Measurements from ENCODE around the gene NCBP3.
"Not testable (repeated sequence)": the region's sequence is repeated elsewhere in the genome, so short reads cannot be mapped to it uniquely, and the experiment has no call there.

The NCBP3 gene

DNA sequence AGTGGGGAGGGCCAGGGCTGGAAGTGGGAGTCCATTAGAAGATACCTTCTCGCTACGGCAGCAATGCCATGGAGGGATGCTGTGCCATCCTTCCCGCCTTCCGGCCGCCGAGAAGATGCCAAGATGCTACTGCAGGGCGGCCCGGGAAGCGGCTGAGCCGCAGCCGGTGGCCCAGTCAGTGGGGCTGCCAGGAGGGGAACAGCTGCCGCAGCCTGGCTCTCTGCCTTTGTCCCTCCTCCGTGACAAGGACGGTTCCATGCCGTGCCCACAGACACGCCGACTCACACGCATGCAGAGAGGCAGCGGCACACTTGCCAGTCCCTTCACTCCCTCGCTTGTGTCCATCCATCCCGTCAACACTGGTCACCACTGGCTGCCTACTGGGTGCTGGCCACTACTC, 20.2 kb upstream of the NCBP3 start:
- Mint-ChIP-seq H3K36me3 (ENCODE audit: low read depth) (no peaks in the 10 kb centered on the region), H3K27me3 (no peaks in the 10 kb centered on the region), H3K27ac (no peak overlapping the region), H3K9me3 (no peaks in the 10 kb centered on the region), H3K4me1 (no peaks in the 10 kb centered on the region), H3K4me3 (no peak overlapping the region)
- ATAC-seq: no peak
- DNase-seq: no peak

DNA sequence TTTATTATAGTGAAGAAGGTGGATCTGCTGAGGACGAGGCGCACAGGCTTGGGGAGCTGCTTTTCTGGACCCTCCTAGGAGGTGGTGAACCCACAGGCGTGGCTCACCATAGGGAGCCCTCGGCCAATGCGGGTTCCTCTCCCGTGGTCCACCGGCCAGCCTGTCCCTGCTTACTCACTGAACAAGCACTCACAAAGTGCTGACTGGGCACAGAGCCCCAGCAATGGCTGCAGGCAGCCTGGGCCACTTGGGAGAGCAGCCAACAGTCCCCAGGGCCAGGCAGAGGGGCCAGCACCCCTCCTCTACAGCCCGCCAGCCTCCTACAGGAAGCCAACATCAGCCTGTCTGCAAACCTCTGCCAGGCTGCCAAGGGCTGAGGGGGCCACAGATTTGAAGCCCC, 19.1 kb upstream of the NCBP3 start:
- no peak for ATAC-seq
- no peak overlapping the region for H3K27ac Mint-ChIP-seq
- H3K27me3 Mint-ChIP-seq: no peaks in the 10 kb centered on the region
- no peaks in the 10 kb centered on the region for H3K9me3 Mint-ChIP-seq
- no peak overlapping the region for H3K4me3 Mint-ChIP-seq
- no peak for DNase-seq
- no peaks in the 10 kb centered on the region for H3K36me3 Mint-ChIP-seq (ENCODE audit: low read depth)
- H3K4me1 Mint-ChIP-seq: no peaks in the 10 kb centered on the region

DNA sequence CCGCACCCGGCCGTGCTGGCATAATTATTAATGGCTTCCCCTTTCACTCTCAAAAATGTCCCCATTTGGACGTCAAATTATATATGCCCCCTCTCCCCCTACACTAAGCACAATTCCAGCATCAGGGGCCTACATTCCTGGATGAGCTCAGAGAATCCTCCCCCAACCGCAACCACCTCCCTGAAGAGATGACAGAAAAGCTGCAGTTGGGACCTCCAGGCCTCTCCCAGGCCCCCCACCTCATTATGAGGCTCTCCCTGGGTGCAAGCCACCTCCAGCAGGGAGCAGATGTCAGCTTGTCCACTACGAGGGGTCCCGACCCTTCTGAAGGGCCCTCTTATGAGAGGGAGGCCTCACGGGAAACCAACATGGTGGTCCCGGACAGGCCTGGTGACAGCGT, 18.5 kb upstream of the NCBP3 start:
- Mint-ChIP-seq H3K36me3 (ENCODE audit: low read depth) (no peaks in the 10 kb centered on the region), H3K27ac (no peak overlapping the region), H3K4me1 (no peaks in the 10 kb centered on the region), H3K9me3 (no peaks in the 10 kb centered on the region), H3K4me3 (no peak overlapping the region), H3K27me3 (no peaks in the 10 kb centered on the region)
- no peak for ATAC-seq
- DNase-seq: no peak

DNA sequence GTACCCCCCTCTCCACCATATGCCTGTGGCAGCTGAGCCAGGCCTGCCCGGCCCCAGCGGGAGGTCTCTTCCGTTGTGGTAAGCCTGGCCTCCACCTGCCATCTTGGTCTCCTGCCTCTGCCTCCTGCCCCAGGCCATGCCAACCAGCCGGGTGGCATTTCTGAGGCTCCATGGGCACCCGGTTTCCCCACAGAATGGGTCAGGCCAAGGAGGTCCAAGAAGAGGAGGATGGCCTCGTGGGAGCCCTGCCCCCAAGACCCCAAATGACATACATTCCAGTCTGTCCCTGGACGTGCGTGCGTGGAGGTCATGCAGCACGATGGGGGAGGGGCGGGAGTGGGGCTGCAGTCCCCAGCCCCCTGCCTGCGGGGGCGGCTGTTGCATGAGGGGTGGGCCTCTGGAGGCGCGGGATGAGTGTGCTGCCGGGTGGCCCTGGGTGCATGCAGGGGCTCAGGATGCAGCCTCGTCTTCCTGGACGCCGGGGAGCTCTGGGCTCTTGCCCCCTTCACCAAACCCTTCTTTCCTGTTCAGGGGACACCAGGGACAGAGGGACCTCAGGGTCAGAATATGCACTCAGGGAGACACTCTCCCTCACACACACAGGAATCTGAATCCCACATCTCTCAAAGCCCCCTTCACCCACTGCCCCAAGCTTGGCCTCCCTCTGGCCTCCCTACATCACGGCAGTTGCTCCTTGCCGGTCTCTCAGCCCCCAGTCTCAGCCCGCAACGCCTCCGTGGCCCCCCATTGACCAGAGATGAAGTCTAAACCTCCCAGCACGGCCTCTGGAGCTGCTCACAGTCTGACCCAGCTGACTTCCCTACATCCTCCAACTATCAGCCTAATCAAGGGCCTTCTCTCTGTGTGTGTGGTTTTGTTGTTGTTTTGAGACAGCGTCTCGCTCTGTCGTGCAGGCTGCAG, 16.0 kb upstream of the NCBP3 start:
- Mint-ChIP-seq H3K4me1 (no peaks in the 10 kb centered on the region), H3K9me3 (no peaks in the 10 kb centered on the region), H3K36me3 (ENCODE audit: low read depth) (no peaks in the 10 kb centered on the region), H3K27me3 (no peaks in the 10 kb centered on the region), H3K27ac (no peak overlapping the region), H3K4me3 (no peak overlapping the region)
- DNase-seq (no peak), ATAC-seq (no peak)

DNA sequence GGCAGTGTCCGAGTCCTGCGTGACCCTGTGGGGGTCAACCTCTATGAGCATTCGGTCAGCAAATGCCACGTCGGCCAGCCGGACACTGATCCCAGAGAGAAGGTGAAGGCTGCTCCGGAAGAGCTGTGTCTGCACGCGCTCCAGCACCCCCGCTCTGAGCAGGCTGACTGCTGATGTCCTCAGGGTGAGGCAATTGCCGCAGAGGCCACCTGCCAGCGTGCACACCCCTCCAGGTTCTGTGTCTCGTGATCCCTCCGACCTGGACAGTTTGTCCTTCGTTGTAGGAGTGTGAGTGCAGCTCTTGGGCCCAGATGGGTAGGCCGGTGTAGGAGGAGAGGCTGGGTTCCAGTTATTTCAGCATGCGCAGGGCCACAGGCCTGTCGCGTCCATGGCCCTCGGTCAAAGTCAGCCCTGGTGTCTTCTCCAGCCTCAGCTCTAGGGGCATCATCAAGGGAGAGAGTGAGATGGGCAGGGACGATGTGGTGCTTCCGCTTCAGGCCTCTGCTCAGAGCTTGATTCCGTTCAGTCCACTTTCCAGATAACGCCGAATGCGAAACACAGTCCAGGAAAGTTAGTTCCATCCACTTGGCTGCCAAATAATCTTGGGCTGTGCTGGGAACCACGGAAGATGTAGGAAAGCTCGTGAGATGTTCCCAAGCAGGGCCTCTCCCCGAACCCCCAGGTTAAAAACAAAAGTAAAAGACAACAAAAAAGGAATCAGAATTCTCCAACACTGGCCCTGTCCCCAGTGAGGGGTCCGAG, 15.1 kb upstream of the NCBP3 start:
- Mint-ChIP-seq H3K4me3 (no peak overlapping the region), H3K9me3 (no peaks in the 10 kb centered on the region), H3K27ac (no peak overlapping the region), H3K4me1 (no peaks in the 10 kb centered on the region), H3K36me3 (ENCODE audit: low read depth) (no peaks in the 10 kb centered on the region), H3K27me3 (no peaks in the 10 kb centered on the region)
- no peak for ATAC-seq
- no peak for DNase-seq

DNA sequence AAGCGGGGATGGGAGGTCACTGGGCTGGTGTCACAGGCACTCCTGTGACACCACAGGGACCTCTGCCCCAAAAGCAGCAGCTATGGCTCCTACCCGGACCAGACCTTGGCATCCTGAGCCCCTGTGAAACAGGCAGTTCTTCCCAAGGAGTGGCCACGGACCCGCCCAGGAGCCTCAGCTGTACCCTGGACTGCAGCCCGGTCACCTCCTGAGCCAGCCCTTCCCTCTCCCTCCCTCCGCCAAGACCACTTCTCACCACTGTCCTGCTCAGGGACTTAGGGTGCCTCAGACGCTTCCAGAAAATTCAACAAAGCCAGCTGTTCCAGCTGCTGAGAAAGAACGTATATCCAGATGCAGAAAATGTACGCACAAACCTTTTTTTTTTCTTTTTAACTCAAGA, 13.9 kb upstream of the NCBP3 start:
- Mint-ChIP-seq H3K4me3 (no peak overlapping the region), H3K36me3 (ENCODE audit: low read depth) (no peaks in the 10 kb centered on the region), H3K27ac (no peak overlapping the region), H3K4me1 (no peaks in the 10 kb centered on the region), H3K27me3 (no peaks in the 10 kb centered on the region), H3K9me3 (no peaks in the 10 kb centered on the region)
- no peak for DNase-seq
- ATAC-seq: no peak

DNA sequence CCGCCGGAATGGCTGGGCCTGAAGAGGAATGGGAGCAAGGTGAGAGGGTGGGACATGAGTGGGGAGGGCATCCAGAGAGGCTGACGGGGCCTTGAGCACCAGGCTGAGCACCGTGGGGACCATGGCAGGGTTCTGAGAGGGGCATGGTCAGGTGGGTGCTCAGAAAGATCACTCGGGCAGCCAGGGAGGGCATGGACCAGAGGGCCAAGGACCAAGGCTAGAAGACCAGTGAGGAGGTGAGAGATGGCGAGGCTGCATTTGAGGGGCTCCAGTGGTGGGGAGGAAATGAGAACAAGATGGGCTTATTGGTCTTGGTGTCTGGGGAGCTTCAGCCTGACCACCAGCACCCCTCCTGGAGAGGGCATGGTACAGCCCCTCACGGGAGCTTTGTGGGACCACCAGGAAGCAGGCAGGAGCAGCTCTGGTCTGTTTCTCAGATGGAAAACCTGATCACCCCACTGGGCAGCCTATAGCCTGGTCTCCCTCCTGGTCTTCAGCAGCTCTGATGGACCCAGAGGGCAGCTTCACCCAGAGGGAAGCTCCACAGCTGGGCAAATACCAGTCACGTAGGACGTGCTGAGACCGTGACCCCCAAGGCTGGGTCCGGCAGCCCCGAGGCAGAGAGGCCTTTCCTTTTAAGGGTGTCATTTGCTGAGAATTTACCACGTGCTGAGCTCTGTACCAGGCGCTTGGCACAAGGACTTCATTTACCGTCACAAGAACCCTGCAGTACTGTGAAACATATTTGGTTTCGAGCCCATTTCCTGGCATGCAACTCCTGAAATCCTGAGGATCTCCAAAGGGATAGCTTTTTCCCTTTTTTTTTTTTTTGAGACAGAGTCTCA, 11.4 kb upstream of the NCBP3 start:
- Mint-ChIP-seq H3K9me3 (no peaks in the 10 kb centered on the region), H3K27me3 (no peaks in the 10 kb centered on the region), H3K27ac (no peak overlapping the region), H3K36me3 (ENCODE audit: low read depth) (no peaks in the 10 kb centered on the region), H3K4me3 (no peak overlapping the region), H3K4me1 (no peaks in the 10 kb centered on the region)
- no peak for ATAC-seq
- no peak for DNase-seq

DNA sequence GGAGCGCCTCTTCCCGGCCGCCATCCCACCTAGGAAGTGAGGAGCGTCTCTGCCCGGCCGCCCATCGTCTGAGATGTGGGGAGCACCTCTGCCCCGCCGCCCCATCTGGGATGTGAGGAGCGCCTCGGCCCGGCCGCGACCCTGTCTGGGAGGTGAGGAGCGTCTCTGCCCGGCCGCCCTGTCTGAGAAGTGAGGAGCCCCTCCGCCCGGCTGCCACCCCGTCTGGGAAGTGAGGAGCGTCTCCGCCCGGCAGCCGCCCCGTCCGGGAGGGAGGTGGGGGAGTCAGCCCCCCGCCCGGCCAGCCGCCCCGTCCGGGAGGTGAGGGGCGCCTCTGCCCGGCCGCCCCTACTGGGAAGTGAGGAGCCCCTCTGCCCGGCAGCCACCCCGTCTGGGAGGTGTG, 8.2 kb upstream of the NCBP3 start:
- H3K27me3 Mint-ChIP-seq; H3K36me3 Mint-ChIP-seq (ENCODE audit: low read depth); H3K27ac Mint-ChIP-seq; H3K4me1 Mint-ChIP-seq; ATAC-seq; DNase-seq; H3K9me3 Mint-ChIP-seq; H3K4me3 Mint-ChIP-seq: not testable (repeated sequence)

DNA sequence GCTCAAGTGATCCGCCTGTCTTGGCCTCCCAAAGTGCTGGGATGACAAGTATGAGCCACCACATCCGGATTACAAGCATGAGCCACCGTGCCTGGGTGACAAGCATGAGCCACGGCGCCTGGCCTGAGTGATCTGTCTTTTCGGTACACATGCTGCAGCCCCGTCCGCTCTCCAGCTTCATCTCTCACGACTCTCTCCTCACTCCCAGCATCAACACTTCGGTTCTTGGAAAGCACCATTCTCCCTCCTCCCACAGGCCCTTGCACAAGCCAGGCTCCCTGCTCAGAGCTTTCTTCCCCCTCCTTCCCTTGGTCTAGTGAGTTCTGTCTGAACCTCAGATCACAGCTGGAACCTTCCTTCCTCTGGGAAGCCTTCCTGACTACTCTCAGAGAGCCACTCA, 6.5 kb upstream of the NCBP3 start:
- H3K27ac Mint-ChIP-seq: no peak overlapping the region
- no peaks in the 10 kb centered on the region for H3K36me3 Mint-ChIP-seq (ENCODE audit: low read depth)
- H3K9me3 Mint-ChIP-seq: no peaks in the 10 kb centered on the region
- H3K27me3 Mint-ChIP-seq: peaks cover 6% of the 10 kb centered on the region
- no peaks in the 10 kb centered on the region for H3K4me1 Mint-ChIP-seq
- no peak for DNase-seq
- ATAC-seq: no peak
- H3K4me3 Mint-ChIP-seq: no peak overlapping the region

DNA sequence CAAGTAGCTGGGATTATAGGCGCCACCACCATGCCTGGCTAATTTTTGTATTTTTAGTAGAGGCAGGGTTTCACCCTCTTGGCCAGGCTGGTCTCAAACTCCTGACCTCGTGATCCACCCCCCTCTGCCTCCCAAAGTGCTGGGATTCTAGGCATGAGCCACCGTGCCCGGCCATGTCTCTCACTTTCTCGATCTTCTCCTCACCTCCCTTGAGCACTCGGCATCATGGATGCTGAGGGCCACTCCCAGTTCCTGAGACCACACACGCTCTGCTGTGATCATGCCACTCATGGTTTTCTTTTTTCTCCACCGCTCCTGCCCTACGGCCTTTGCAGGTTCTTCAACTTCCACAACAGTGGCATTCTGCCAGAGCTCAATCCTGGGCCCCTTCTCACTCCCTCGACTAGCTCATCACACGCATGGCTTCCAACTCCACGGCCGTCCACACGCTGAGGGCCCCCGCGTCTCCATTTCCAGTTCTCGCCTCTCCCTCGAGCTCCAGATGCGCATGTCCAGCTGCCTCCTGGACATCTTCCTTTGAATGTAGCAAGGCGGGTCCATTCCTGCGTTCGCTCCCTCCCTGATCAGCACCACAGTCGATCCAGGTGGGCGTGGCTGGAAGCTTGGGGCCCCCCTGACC, 5.5 kb upstream of the NCBP3 start:
- no peaks in the 10 kb centered on the region for H3K9me3 Mint-ChIP-seq
- no peak for ATAC-seq
- H3K4me1 Mint-ChIP-seq: peaks cover 4% of the 10 kb centered on the region
- H3K36me3 Mint-ChIP-seq (ENCODE audit: low read depth): no peaks in the 10 kb centered on the region
- no peak overlapping the region for H3K27ac Mint-ChIP-seq
- no peak overlapping the region for H3K4me3 Mint-ChIP-seq
- peaks cover 6% of the 10 kb centered on the region for H3K27me3 Mint-ChIP-seq
- DNase-seq: no peak

DNA sequence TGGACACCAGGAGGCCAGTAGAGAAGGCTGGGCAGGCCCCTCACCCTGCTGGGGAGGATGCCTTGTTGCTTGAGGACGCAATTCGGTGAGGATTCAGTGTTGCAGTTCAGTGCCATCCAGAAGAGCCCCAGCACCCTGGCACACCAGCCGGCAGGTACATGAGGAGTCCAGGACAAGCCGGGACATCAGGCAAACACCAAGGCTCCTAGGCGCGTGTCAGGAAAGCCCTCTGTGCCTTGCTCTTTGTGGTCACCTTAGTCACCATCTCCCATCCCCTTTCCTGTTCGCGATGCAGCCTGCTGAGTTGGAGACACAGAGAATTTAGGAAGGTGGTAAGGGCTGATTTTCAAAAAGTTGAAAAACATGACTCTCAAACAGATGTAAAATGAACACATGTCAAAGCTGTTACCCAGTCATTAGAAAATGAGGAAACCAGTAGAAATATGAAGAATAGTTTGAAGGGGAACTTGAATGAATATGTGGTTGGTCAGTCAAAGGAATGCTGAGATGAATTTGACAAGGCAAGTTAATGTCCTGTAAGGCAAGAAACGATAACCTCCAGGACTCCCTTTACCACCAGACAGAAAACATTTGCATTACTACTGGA, 2.3 kb upstream of the NCBP3 start:
- Mint-ChIP-seq H3K36me3 (ENCODE audit: low read depth) (peaks cover 9% of the 10 kb centered on the region), H3K9me3 (no peaks in the 10 kb centered on the region), H3K4me1 (peaks cover 24% of the 10 kb centered on the region), H3K4me3 (no peak overlapping the region), H3K27ac (no peak overlapping the region), H3K27me3 (peaks cover 6% of the 10 kb centered on the region)
- ATAC-seq: no peak
- no peak for DNase-seq

DNA sequence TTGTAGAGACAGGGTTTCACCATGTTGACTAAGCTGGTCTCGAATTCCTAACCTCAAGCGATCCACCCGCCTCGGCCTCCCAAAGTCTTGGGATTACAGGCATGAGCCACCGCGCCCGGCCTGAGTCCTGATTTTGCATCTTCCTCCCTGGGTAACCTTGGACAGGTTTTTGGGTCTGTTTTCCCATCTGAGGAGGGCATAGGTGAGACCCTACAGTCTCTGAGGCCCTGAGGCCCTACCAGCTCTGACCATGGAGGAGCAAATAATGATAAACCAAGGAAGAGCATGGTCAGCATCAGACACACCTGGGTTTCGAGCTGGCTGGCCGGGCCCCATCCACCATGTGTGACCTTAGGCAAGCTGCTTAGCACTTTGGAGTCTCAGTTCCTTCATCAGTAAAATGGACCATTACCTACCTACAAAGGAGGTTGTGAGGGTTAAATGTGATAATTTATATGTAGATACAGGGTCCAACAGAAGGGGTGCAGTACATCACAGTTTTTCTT, 1.2 kb upstream of the NCBP3 start:
- Mint-ChIP-seq H3K4me1 (peaks cover 24% of the 10 kb centered on the region), H3K36me3 (ENCODE audit: low read depth) (peaks cover 11% of the 10 kb centered on the region), H3K9me3 (no peaks in the 10 kb centered on the region), H3K27me3 (peaks cover 6% of the 10 kb centered on the region), H3K4me3 (no peak overlapping the region), H3K27ac (no peak overlapping the region)
- no peak for DNase-seq
- ATAC-seq: no peak

DNA sequence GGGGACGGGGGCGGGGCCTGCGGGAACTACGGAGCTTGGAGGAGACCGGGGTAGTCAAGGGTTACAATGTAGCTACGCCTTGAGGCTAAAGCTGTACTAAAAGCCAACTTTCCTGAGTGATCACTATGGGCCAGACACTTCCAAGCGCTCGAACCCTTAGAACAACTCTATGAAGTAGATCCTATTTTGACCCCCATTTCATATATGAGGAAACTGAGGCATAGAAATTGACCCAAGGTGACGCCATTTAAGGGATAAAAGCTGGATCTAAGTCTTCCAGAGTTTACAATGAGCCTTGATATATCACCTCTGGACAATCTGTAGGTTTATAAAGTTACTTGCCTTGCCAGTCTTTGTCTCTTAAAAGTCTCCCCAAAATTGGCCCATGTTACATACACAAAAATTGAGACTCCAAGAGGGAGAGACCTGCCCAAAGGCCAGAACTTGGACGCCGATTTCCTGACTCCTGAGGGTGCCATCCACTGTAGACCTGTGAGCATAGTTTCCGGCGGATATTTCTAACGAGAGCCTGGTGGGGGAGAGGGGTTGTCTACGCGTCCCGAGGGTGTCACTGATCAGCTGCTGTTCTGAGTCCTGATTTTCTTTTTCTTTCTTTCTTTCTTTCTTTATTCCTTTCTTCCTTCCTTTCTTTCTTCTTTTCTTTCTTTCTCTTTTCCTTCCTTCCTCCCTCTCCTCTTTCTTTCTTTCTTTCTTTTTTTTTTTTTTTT, 555 bp upstream of the NCBP3 start:
- ATAC-seq: no peak
- H3K9me3 Mint-ChIP-seq: no peaks in the 10 kb centered on the region
- DNase-seq: no peak
- H3K27ac Mint-ChIP-seq: no peak overlapping the region
- peaks cover 24% of the 10 kb centered on the region for H3K4me1 Mint-ChIP-seq
- peaks cover 11% of the 10 kb centered on the region for H3K36me3 Mint-ChIP-seq (ENCODE audit: low read depth)
- H3K27me3 Mint-ChIP-seq: peaks cover 2% of the 10 kb centered on the region
- H3K4me3 Mint-ChIP-seq: peak overlapping the region; percentile 90
